Activated T-helper 1 cell treated with anti-CD3 and anti-CD28 coated beads, Interleukin-2, amount 50 U/mL, for 16 hours (primary cell): ENCODE measurements around the gene SOWAHD.
"Not testable (repeated sequence)": the region's sequence is repeated elsewhere in the genome, so short reads cannot be mapped to it uniquely, and the experiment has no call there.

Source experiments
- DNase-seq, 2 donors: peaks; one replicate each; pipeline ENCODE4 v3.0.0-alpha.2; 2020; ENCODE audit warnings: low read depth in 1 of 2, low spot score in 1 of 2

The SOWAHD gene

DNA sequence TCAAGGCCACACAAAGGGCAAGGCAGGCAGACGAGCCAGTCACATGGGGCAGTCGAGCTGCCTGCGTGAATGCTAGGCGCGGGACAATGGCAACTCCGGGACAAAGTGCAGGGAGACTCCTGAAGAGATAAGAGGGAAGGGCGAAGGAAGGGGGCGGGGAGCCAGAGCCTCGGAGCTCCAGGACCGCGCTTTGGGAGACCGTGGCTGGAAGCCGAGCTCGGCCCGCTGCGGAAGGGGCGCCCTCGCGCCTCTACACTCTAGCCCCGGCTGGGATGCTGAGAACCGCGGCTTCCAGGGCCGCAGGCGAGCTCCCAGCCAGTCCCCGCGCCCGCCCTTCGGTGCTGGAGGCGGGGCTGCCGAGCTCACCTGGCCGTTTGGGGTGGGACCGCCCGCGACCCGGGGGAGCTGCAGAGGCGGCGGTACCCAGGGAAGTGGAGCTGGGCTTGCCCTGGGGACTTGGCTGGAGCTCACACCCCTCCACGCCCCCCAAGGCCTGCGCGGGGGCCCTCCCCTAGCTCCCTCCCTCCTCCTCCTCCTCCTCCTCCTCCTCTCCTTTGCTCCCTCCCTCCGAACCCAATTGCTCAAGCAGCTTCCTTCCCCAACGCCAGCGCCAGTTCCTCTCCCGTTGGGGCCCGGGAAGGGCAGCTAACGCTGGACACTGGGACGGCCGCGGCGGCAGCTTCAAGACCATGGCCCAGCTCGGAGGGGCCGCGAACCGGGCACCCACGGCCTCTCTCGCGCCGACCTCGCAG, at the start of gene SOWAHD:
TSS of gene SOWAHD (plus strand) at position 610 of the 752 bp plus-strand sequence. CDS start at position 690, 80 bp downstream.
- DNase-seq = no peak

- DNase-seq = no peak
These were observed 49.5 kb upstream of the SOWAHD start for GRCh38 chrX:119708936-119709335.

DNA sequence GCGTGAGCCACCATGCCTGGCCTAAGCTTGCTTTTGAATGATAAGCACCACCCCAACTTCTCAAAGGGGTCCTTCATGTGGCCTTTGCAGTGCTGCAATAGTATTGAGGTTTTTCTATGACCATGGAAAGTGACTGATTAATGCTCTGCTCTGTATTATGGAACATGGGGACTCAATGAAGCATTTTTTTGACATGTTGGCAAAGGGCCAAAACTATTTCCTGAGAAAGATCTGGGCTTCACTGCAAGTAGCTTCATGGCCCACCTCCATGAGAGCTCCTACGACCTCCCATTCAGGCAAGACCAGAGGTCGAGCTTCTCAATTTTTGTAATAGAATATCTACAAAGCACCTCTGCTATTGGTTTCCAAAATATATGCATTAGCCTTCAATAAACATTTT, 48.8 kb upstream of the SOWAHD start:
- DNase-seq = no peak

GRCh38 chrX:119721487-119721886, 36.9 kb upstream of the SOWAHD start:
- DNase-seq = no peak

- DNase-seq = no peak
These were observed 36.5 kb upstream of the SOWAHD start for GRCh38 chrX:119721926-119722325.

- DNase-seq = no peak
These were observed 31.4 kb upstream of the SOWAHD start for GRCh38 chrX:119726900-119727555.

- no peak for DNase-seq
These were observed 29.9 kb upstream of the SOWAHD start for GRCh38 chrX:119728487-119728886.

DNA sequence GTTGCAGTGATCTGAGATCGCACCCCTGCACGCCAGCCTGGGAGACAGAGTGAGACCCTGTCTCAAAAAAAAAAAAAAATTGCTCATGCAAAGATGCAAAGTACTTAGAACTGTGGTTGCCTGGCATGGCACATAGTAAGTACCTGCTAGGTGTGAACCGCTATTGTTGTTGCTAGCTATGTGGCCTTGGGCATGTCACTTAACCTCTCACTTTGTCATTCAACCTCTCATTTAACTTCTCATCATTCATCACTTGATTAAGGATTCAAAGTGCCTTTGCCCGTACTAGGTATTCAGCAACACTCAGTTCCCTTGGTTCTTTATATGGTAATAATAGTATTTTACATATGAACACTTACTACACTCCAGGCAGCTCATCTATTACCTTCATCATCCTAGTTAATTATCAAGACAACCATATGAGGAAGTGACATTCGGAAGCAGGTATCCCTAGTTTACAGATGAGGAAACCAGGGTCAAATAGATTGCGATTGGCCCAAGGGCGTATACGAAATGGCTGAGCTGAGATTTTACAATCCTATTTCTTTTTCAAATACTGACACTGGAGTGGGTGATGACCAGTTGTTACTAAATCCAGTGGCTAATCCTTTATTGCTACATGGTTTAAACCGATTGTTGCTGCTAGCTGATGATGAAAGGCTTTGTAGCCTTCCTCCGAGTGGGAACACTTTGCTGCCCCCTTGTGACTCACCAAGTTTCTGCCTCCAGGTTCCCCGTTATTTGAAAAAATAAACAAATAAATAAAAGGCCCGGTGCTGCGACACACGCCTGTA, 28.8 kb upstream of the SOWAHD start:
- DNase-seq = peak; percentile 16 to 28

DNA sequence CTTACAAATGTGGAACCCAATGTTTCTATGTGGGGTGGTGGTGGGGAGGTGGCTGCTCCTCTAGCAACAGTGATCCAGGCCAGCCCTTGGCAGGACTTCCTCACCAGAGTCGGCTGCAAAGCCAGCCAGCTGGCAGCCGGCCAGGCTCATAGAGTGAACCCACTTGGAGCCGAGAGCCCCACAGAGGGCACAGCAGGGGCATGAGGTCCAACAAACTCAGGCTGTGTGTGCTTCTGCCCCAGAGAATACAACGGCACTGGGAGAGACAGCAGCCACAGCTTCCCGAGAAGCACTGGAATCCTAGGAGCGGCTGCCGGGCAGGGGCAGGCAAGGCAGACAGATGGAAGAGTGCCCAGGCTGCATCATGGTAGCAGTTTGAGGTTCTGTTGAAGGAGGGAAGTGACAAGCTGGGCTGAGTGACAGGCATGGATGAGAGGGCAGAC, 23.5 kb upstream of the SOWAHD start:
- no peak for DNase-seq

DNA sequence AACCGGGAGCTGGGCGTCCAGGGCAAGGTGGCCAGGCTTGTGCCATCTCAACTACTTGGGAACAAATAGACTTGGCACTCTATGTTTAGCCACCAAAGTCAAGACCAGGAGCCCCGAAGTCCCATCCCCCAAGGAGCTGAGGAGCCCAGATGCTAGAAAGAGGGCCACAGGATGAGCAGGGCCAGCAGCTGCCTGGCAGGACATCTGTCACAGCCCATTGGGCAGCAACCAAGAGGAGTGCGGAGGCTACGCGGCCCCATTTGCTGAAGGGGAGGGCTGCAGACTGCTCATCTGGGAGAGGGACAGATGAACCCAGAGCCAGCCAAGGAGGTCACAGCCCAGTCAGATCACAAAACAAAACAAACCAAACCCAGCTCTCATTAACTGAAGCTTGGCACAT, 22.9 kb upstream of the SOWAHD start:
- no peak for DNase-seq

DNA sequence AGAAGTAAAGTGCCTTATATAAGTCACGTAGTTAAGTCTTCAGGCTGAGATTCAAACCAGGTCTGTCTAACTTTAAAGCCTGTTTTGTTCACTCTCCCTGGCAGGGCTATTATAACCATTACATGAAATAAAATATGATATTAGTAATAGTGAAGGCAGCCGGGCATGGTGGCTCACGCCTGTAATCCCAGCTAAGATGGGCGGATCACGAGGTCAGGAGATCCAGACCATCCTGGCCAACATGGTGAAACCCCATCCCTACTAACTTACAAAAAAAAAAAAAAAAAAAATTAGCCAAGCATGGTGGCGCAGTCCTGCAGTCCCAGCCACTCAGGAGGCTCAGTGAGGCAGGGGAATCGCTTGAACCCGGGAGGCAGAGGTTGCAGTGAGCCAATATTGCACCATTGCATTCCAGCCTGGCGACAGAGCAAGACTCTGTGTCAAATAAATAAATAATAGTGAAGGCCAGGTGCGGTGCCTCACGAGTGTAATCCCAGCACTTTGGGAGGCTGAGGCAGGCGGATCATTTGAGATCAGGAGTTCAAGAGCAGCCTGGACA, 22.1 kb upstream of the SOWAHD start:
- no peak for DNase-seq

DNA sequence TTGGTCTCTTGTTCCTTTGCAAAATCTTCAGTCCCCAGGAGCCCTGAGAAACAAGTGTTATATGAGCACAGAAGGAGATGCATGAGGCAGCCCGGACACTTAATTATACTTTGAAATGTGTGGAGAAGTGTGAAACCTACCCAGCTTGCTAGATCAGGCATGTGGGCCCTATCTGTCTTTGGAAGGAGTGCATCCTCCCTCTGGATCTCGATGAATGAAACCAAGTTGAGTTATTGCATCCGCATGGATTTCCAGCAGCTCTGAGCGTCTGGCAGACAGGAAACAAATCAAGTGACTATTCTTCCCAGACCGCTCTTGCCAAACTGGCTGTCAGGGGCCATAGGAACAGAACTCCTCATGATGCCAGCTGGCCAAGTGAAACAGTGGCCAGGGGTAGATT, 19.6 kb upstream of the SOWAHD start:
- no peak for DNase-seq

DNA sequence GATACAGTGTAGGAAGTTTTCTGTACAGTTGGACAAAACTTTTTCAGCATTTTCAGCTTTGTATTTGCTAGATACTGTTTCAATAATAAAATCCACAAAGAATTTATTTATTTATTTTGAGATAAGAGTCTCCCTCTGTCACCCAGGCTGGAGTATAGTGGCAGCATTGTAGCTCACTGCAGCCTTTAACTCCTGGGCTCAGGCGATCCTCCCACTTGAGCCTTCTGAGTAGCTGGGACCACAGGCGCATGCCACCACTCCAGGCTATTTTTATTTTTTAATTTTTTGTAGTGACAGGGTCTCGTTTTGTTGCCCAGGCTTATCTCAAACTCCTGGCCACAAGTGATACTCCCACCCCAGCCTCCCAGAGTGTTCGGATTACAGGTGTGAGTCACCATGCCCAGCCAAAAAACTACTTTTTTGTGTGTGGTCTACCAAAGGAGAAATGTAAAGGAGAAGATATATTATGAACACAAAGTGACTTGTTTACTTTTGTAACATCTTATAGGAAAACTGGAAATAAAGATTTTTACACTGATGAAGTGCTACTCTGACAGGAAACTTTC, 13.0 kb upstream of the SOWAHD start:
- no peak for DNase-seq

GRCh38 chrX:119750131-119750530, 8.3 kb upstream of the SOWAHD start:
- DNase-seq = not testable (repeated sequence)

GRCh38 chrX:119750751-119751150, 7.6 kb upstream of the SOWAHD start:
- not testable (repeated sequence) for DNase-seq

- no peak for DNase-seq
These were observed 5.4 kb upstream of the SOWAHD start for GRCh38 chrX:119753001-119753400.

- no peak for DNase-seq
These were observed 4.6 kb upstream of the SOWAHD start for GRCh38 chrX:119753639-119754257.

DNA sequence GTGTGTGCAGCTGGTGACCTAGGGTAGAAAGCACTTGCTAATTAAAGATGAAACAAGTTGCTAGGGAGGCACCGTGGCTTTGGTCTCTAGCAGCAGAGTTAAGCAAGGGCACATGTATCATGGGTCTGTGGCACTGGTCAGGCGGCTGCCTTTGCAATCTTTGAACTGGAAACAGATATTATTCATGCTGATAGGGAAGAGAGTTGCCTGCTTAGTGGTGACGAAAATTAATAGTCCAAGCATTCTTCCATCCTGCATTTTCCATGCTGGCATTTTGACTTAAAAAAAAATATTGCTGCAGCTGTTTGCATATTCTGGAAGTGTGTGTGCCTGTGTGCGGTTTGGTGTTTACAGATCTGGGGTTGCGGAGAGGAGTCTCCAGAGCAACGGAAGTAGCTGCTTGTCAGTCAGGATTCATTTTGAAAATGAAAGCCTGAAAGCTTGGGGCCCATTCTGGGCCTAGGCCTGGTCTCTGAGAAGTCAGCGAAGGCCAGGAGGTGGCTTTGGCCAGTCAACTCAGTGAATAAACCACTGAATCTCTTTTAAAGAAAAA, 2.3 kb upstream of the SOWAHD start:
- peak in 1 of 2 donors; percentile 25 for DNase-seq

- DNase-seq = no peak
These were observed 1.3 kb upstream of the SOWAHD start for GRCh38 chrX:119756926-119757635.

DNA sequence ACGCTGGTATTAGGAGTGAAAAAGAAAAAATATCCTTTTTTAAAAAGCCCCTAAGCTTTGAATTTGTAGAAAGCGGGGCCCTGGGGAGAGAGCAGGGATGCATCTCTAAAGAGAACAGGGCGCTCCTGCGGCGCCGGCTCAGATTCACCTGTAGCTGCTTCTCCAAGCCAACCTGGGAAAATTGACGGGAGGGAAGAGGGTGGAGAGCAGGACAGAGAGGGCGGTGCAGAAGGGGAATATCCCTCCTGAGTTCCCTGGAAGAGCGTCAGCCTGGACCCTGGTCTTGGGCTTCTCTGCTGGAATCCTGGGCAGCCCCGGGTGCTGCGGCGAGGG, 776 bp upstream of the SOWAHD start:
- no peak for DNase-seq
